Activated CD4-positive, alpha-beta T cell treated with anti-CD3 and anti-CD28 coated beads, Interleukin-2, amount 10 ng/mL, durations not matched to agents 24 days and 14 days (primary cell): ENCODE data around the gene NHEJ1. TPM values are rescaled to one million over a fixed set of nuclear protein-coding genes. Genes with fewer than 3 reads are reported as not detected.
"Not testable (repeated sequence)": the region's sequence is repeated elsewhere in the genome, so short reads cannot be mapped to it uniquely, and the experiment has no call there.

ENCODE experiments used
- DNase-seq: peaks from one replicate; pipeline ENCODE4 v3.0.0; 2022
- H3K27ac Mint-ChIP-seq: one replicate; pipeline ENCODE4 v1.8.0; 2022; ENCODE audit warnings: mild to moderate bottlenecking, mixed read lengths
- H3K27me3 Mint-ChIP-seq: one replicate; pipeline ENCODE4 v1.8.0; 2022; ENCODE audit warnings: mixed read lengths
- H3K36me3 Mint-ChIP-seq: one replicate; pipeline ENCODE4 v1.8.0; 2022; ENCODE audit warnings: low read depth, mild to moderate bottlenecking, mixed read lengths
- H3K4me1 Mint-ChIP-seq: one replicate; pipeline ENCODE4 v1.8.0; 2021; ENCODE audit warnings: mixed read lengths
- H3K4me3 Mint-ChIP-seq: one replicate; pipeline ENCODE4 v1.8.0; 2022; ENCODE audit warnings: mild to moderate bottlenecking, moderate library complexity, mixed read lengths
- H3K9me3 Mint-ChIP-seq: one replicate; pipeline ENCODE4 v1.8.0; 2021; ENCODE audit warnings: mixed read lengths
- intact Hi-C: fragments of 100-400 bp; cut with micrococcal nuclease; formaldehyde crosslinking; loops from one replicate; pipeline ENCODE4 v1.15.1; 2023
- total RNA-seq: library from RNA; stranded (reverse); gene quantifications from 2 replicates; pipeline ENCODE4 v1.2.3, GENCODE V29; 2022

The NHEJ1 gene
- total RNA-seq = 20.7 and 22.8 TPM in 2 replicates

GRCh38 chr2:219160186-219161017, at the start of gene NHEJ1:
Gene NHEJ1, minus strand, starts transcription at chr2:219160815. Its CDS starts 2,453 bp downstream, at chr2:219158362.
- H3K9me3 Mint-ChIP-seq = no peaks in the 10 kb centered on the region

GRCh38 chr2:219209236-219210195, 48.9 kb upstream of the NHEJ1 start:
- Mint-ChIP-seq H3K4me3 (peak overlapping the region; percentile 26), H3K27me3 (no peaks in the 10 kb centered on the region)
- intact Hi-C loops = no loop called here

More at GRCh38 chr2:219160186-219161017, at the start of gene NHEJ1:
- Mint-ChIP-seq H3K4me3 (peak within 1 kb of the TSS; percentile 88), H3K4me1 (peaks cover 20% of the 10 kb centered on the region), H3K27me3 (no peaks in the 10 kb centered on the region), H3K27ac (peak within 1 kb of the TSS; percentile 97), H3K36me3 (peaks cover 12% of the 10 kb centered on the region)
- DNase-seq = peak; percentile 98
- intact Hi-C loops = loop anchor here (1.0 to 5.0 kb wide), 11 partner anchors 17 to 503 kb away; partner anchors contain the start of genes ABCB6, ANKZF1, ATG9A and BCS1L

GRCh38 chr2:219207884-219208740, 47.5 kb upstream of the NHEJ1 start:
- Mint-ChIP-seq H3K4me3 (peak overlapping the region; percentile 83), H3K9me3 (no peaks in the 10 kb centered on the region), H3K27ac (peak overlapping the region; percentile 81), H3K4me1 (peaks cover 36% of the 10 kb centered on the region), H3K36me3 (peaks cover 25% of the 10 kb centered on the region), H3K27me3 (no peaks in the 10 kb centered on the region)
- peak; percentile 59 for DNase-seq
- intact Hi-C loops = loop anchor here (1.0 kb wide), 1 partner anchor 37 kb away; the partner anchor contains the start of genes GLB1L and STK16

More at GRCh38 chr2:219209236-219210195, 48.9 kb upstream of the NHEJ1 start:
- no peaks in the 10 kb centered on the region for H3K9me3 Mint-ChIP-seq
- peaks cover 41% of the 10 kb centered on the region for H3K4me1 Mint-ChIP-seq
- peak overlapping the region; percentile 81 for H3K27ac Mint-ChIP-seq
- H3K36me3 Mint-ChIP-seq = peaks cover 35% of the 10 kb centered on the region
- peak; percentile 58 for DNase-seq

GRCh38 chr2:219207134-219207883, 46.7 kb upstream of the NHEJ1 start:
- peak; percentile 58 for DNase-seq
- Mint-ChIP-seq H3K4me1 (peaks cover 36% of the 10 kb centered on the region), H3K27ac (peak overlapping the region; percentile 92), H3K9me3 (no peaks in the 10 kb centered on the region), H3K4me3 (peak overlapping the region; percentile 83), H3K27me3 (no peaks in the 10 kb centered on the region), H3K36me3 (peaks cover 23% of the 10 kb centered on the region)
- intact Hi-C loops = loop anchor here (1.0 kb wide), 1 partner anchor 38 kb away; the partner anchor contains the start of genes GLB1L and STK16

GRCh38 chr2:219206328-219207133, 45.9 kb upstream of the NHEJ1 start, which contains the start of gene ZFAND2B:
Gene ZFAND2B, plus strand, starts transcription at chr2:219206782. Its CDS starts 206 bp downstream, at chr2:219206988.
- DNase-seq = peak; percentile 99
- Mint-ChIP-seq H3K4me3 (peak within 1 kb of the TSS; percentile 83), H3K27ac (peak within 1 kb of the TSS; percentile 92), H3K4me1 (peaks cover 35% of the 10 kb centered on the region), H3K27me3 (no peaks in the 10 kb centered on the region), H3K9me3 (no peaks in the 10 kb centered on the region), H3K36me3 (peaks cover 20% of the 10 kb centered on the region)
- intact Hi-C loops = loop anchor here (1.0 kb wide), 8 partner anchors 13 to 181 kb away; partner anchors contain the start of genes ANKZF1, ATG9A, DNAJB2 and DNPEP

GRCh38 chr2:219205981-219206327, 45.3 kb upstream of the NHEJ1 start:
- intact Hi-C loops = loop anchor here (1.0 kb wide), 7 partner anchors 13 to 181 kb away; partner anchors contain the start of genes ANKZF1, ATG9A, DNAJB2 and DNPEP
- Mint-ChIP-seq H3K27ac (peak overlapping the region; percentile 92), H3K27me3 (no peaks in the 10 kb centered on the region), H3K9me3 (no peaks in the 10 kb centered on the region), H3K4me3 (peak overlapping the region; percentile 83), H3K4me1 (peaks cover 30% of the 10 kb centered on the region), H3K36me3 (peaks cover 20% of the 10 kb centered on the region)
- no peak for DNase-seq

GRCh38 chr2:219205165-219205538, 44.5 kb upstream of the NHEJ1 start:
- intact Hi-C loops = no loop called here
- Mint-ChIP-seq H3K9me3 (no peaks in the 10 kb centered on the region), H3K27ac (peak overlapping the region; percentile 25), H3K27me3 (no peaks in the 10 kb centered on the region), H3K4me3 (peak overlapping the region; percentile 83), H3K36me3 (peaks cover 18% of the 10 kb centered on the region), H3K4me1 (peaks cover 30% of the 10 kb centered on the region)
- DNase-seq = peak; percentile 41

- H3K4me3 Mint-ChIP-seq = no peak overlapping the region
Measured at GRCh38 chr2:219204425-219205164, 44.0 kb upstream of the NHEJ1 start.

GRCh38 chr2:219201331-219201730, 40.7 kb upstream of the NHEJ1 start:
- H3K4me3 Mint-ChIP-seq, H3K9me3 Mint-ChIP-seq, H3K36me3 Mint-ChIP-seq, H3K27ac Mint-ChIP-seq, intact Hi-C loops, H3K4me1 Mint-ChIP-seq, H3K27me3 Mint-ChIP-seq: not testable (repeated sequence)
- DNase-seq = peak; percentile 49

More at GRCh38 chr2:219204425-219205164, 44.0 kb upstream of the NHEJ1 start:
- Mint-ChIP-seq H3K27ac (no peak overlapping the region), H3K9me3 (no peaks in the 10 kb centered on the region), H3K4me1 (peaks cover 24% of the 10 kb centered on the region), H3K36me3 (peaks cover 14% of the 10 kb centered on the region), H3K27me3 (no peaks in the 10 kb centered on the region)
- intact Hi-C loops = no loop called here
- peak; percentile 53 for DNase-seq

- H3K9me3 Mint-ChIP-seq, intact Hi-C loops, H3K27me3 Mint-ChIP-seq, H3K4me1 Mint-ChIP-seq, H3K36me3 Mint-ChIP-seq: not testable (repeated sequence)
- peak; percentile 63 for DNase-seq
- Mint-ChIP-seq H3K4me3 (peak overlapping the region; percentile 69), H3K27ac (peak overlapping the region; percentile 77)
Measured at GRCh38 chr2:219200502-219201326, 40.1 kb upstream of the NHEJ1 start.
